ENCODE results near the gene ZSWIM6.

DNA sequence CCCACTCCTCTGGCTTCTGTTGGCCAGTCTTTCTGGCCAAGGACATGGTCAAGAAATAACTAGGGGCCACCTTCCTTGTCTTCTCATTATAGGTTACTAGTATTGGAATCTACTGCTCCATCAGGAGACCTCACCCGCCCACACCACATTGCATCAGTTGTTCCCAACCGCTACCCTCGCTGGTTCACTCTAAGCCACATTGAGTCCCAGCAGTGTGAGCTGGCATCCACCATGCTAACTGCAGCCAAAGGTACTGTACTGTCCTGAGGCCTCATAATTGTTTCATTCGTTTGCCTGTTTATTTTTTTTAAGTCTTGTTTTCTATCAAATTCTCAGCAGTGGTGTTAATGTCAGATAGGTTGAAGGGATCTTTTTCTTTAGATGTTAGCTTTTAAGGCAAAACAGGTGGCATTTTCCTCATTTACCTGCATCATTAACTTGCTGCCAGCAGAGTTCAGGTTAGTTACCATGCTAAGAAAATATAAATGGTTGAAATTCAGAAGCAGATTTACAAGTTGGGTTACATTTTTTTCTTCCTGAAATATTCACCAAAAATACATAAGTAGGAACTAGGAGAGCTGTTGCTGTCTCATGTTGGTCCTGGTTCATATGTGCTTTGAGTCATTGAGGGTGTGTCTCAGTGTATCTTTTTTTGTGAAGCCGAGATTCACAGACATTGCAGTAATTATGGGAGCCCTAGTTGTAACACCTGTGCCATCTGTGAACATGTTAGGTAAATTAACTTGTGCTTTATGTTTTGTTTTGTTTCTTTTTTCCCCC lies 206.9 kb downstream of the ZSWIM6 start:
- TF ChIP-seq POLR2AphosphoS5 (IDR thresholded peaks at IDR 0.05; ENCODE audit: borderline replicate concordance, low read depth, low read length) (no peak), EZH2 (IDR thresholded peaks at IDR 0.05) (no peak), FOXP2 (optimal IDR thresholded peaks at IDR 0.05; ENCODE audit: control extremely low read depth, extremely low read length, insufficient read depth) (no peak)

Data from SK-N-MC (cell line).